HG02938 (cell line): Measurements from ENCODE around the gene TJP3.

Experiments used
- ATAC-seq: cut with Tn5 transposase; IDR thresholded peaks from one replicate; pipeline ENCODE4 v1.9.1; 2021; ENCODE audit warnings: mild to moderate bottlenecking, moderate library complexity; ENCODE audit not compliant: unreplicated experiment

TJP3 gene

GRCh38 chr19:3712663-3713611, 4.8 kb downstream of the TJP3 start:
- no peak for ATAC-seq

- no peak for ATAC-seq
Observed at GRCh38 chr19:3716147-3716668, 8.0 kb downstream of the TJP3 start.

GRCh38 chr19:3719868-3720267, 11.7 kb downstream of the TJP3 start:
- no peak for ATAC-seq

GRCh38 chr19:3720349-3720917, 12.2 kb downstream of the TJP3 start:
- ATAC-seq: no peak

- ATAC-seq: no peak
Observed at GRCh38 chr19:3721131-3721886, 13.1 kb downstream of the TJP3 start.

- ATAC-seq: no peak
Observed at GRCh38 chr19:3721887-3722442, 13.8 kb downstream of the TJP3 start.

- ATAC-seq: no peak
Observed at GRCh38 chr19:3722443-3723109, 14.4 kb downstream of the TJP3 start.

GRCh38 chr19:3723110-3723488, 14.9 kb downstream of the TJP3 start:
- ATAC-seq: no peak

GRCh38 chr19:3723883-3724282, 15.7 kb downstream of the TJP3 start:
- ATAC-seq: no peak

GRCh38 chr19:3725121-3725520, 16.9 kb downstream of the TJP3 start:
- no peak for ATAC-seq

- no peak for ATAC-seq
Observed at GRCh38 chr19:3725640-3726310, 17.6 kb downstream of the TJP3 start.

- ATAC-seq: no peak
Observed at GRCh38 chr19:3730457-3730958, 22.3 kb downstream of the TJP3 start.

- ATAC-seq: no peak
Observed at GRCh38 chr19:3732108-3732507, 23.9 kb downstream of the TJP3 start.

GRCh38 chr19:3733549-3734309, 25.5 kb downstream of the TJP3 start:
- ATAC-seq: no peak

GRCh38 chr19:3734310-3734600, 26.1 kb downstream of the TJP3 start:
- ATAC-seq: no peak

GRCh38 chr19:3736106-3736724, 28.0 kb downstream of the TJP3 start:
- no peak for ATAC-seq

- no peak for ATAC-seq
Observed at GRCh38 chr19:3737487-3738205, 29.5 kb downstream of the TJP3 start.
